Fibroblast of pulmonary artery (primary cell): ENCODE data around the gene UNC5A.

Experiments used
- DNase-seq: peaks from one replicate; pipeline ENCODE4 v3.0.0-alpha.2; 2010; ENCODE audit warnings: low read depth
- H3K4me3 ChIP-seq: replicated peaks from 2 replicates; pipeline ENCODE4 v1.5.1; 2011; ENCODE audit warnings: low read depth, mild to moderate bottlenecking, control low read depth, low read length, moderate library complexity
- TF ChIP-seq, protein P1 (sequence below): IDR thresholded peaks from 2 replicates; pipeline ENCODE4 v1.5.1; 2011; ENCODE audit warnings: mild to moderate bottlenecking, control low read depth, low read length, inconsistent platforms; ENCODE audit errors: missing control alignments

The UNC5A gene

DNA sequence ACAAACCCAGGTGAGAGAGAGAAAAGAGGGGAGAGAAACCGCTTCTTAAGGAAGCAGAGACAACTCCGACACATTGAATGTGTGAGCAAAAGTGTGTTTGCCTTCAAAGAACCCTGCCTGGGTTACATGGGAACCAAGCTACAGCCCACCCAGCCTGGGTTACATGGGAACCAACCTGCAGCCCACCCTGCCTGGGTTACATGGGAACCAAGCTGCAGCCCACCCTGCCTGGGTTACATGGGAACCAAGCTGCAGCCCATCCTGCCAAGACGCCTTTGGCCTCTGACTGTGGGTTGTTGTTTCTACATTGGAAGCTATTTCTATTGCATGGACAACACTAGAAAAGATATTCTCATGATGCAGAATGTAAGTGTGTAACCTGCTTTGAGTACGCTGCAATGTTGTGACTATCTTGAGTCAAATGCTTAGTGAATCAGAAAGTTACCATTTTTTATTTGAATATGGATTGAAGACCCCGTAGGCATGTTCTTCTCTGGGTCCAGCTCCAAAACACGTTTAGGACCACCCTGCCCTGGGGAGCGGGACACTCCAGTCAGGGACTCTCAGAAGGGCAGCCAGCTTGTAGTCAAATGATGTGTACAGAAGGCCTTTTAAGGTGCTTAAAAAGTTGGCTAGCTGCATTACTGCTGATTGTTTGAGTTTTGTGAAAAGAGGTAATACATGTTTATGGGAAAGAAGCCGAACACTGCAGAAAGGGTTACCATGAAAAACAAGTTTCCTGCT is 39.1 kb upstream of the UNC5A start:
- H3K4me3 ChIP-seq: no peak overlapping the region
- TF ChIP-seq, protein P1, sequence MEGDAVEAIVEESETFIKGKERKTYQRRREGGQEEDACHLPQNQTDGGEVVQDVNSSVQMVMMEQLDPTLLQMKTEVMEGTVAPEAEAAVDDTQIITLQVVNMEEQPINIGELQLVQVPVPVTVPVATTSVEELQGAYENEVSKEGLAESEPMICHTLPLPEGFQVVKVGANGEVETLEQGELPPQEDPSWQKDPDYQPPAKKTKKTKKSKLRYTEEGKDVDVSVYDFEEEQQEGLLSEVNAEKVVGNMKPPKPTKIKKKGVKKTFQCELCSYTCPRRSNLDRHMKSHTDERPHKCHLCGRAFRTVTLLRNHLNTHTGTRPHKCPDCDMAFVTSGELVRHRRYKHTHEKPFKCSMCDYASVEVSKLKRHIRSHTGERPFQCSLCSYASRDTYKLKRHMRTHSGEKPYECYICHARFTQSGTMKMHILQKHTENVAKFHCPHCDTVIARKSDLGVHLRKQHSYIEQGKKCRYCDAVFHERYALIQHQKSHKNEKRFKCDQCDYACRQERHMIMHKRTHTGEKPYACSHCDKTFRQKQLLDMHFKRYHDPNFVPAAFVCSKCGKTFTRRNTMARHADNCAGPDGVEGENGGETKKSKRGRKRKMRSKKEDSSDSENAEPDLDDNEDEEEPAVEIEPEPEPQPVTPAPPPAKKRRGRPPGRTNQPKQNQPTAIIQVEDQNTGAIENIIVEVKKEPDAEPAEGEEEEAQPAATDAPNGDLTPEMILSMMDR: no peak
- DNase-seq: no peak

DNA sequence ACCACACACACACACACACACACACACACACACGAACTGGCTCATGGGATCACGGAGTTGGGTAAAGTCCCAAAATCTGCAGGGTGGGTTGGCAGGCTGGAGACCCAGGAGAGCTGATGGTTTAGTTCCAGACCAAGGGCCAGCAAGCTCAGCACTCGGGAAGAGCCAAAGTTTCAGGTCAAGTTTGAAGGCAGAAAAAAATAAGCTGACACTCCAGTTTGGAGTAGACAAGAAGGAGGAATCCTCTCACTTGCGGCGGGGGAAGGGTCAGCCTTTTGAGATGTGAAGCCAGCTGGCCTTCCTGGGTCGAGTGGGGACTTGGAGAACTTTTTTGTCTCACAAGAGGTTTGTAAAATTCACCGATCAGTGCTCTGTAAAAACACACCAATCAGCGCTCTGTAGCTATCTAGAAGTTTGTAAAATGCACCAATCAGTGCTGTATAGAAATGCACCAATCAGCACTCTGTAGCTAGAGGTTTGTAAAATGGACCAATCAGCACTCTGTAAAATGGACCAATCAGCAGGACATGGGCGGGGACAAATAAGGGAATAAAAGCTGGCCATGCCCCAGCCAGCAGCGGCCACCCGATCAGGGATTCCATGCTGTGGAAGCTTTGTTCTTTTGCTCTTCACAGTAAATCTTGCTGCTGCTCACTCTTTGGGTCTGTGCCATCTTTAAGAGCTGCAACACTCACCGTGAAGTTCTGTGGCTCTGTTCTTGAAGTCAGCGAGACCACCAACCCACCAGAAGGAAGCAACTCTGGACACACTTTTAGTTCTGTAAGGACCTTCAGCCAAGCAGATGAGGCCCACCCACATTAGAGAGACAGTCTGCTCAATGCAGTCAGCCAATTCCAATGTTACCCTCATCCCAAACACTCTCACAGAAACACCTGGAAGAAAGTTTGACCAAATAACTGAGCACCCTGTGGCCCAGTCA is 37.8 kb upstream of the UNC5A start:
- TF ChIP-seq, protein P1: no peak
- no peak overlapping the region for H3K4me3 ChIP-seq
- no peak for DNase-seq

DNA sequence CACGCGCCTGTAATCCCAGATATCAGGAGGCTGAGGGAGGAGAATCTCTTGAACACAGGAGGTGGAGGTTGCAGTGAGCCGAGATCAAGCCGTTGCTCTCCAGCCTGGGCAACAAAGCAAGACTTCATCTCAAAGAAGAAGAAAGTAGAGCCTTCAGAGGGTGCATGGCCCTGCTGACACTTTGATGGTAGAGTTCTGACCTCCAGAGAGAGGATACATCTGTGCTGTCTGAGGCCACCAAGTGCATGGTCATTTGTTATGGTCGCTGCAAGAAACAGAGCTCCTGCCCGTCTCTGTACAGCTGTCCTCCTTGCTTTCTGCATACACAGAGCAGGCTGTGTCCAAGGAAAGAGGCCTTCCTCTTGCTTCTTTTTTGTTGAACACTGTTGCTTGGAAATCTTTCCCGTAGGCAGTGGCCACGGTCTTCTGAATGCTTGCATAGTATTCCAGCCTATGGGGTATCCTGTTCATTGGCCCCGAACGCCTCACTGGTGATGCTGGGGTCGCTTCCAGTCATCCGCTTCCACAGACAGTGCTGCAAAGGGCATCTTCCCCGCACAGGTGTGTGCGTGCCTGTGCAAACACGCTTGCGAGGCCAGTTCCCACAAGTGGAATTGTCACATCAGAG is 36.8 kb upstream of the UNC5A start:
- DNase-seq: no peak
- TF ChIP-seq, protein P1: no peak
- H3K4me3 ChIP-seq: no peak overlapping the region

DNA sequence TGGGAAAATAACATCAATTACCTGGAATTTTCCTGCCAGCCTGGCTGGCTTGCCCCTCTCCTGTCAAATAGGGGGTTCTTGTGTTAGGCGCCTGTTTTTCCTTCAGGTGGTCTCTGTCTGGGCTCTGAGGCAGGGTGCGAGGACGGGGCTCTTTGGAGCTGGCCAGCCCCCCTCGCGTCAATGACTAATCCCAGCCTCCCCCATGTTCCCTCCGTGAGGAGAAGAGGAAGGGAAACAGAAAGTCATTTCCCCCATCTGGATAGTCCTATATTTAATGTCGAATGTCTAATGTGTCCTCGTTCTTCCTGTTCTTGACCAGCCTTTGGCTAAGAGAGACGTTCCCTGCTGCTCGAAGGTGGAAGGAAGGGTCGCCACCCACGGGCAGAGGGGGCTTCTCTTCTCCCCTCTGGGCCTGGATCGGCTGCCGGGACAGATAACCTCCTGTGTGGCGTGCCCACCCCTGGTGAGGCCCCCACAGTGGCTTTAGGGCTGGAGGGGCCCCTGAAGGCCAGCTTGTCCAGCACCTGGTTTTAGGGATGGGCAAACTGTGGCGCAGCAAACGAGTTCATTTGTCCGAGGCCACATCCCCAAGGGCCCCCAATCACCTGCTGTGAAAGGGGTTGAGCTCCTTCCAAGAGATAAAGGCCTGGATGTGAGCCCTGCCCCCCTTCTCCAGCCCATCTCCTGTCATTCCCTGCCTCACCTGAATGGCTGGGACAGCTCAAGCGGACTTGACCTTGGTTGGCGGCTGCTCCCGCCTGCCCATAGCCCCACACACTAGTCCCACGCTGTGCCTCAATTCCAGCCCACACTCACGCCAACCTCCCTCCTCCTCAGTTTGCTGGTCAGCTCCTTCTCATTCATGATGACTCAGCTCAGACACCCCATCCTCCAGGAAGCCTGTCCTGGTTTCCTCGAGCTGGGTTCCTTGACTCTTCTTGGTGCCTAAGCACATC is 35.9 kb upstream of the UNC5A start:
- no peak for DNase-seq
- TF ChIP-seq, protein P1: no peak
- no peak overlapping the region for H3K4me3 ChIP-seq

DNA sequence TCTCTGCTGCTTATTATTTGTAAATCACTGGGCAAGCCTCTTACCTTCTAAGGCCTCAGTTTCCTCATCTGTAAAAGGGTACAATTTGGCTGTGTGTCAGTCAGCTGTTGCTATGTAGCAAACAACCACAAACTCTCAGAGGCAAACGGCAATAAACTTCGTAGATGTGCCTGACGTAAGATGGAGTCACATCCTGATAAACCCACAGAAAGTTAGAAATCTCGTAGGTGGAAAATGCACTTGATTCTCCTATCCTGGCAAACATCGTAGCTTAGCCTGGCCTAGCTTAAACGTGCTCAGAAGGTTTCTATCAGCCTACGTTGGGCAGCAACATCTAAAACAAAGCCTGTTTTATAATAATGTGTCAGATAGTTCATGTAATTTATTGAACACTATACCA is 35.0 kb upstream of the UNC5A start:
- H3K4me3 ChIP-seq: no peak overlapping the region
- no peak for DNase-seq
- TF ChIP-seq, protein P1: no peak

DNA sequence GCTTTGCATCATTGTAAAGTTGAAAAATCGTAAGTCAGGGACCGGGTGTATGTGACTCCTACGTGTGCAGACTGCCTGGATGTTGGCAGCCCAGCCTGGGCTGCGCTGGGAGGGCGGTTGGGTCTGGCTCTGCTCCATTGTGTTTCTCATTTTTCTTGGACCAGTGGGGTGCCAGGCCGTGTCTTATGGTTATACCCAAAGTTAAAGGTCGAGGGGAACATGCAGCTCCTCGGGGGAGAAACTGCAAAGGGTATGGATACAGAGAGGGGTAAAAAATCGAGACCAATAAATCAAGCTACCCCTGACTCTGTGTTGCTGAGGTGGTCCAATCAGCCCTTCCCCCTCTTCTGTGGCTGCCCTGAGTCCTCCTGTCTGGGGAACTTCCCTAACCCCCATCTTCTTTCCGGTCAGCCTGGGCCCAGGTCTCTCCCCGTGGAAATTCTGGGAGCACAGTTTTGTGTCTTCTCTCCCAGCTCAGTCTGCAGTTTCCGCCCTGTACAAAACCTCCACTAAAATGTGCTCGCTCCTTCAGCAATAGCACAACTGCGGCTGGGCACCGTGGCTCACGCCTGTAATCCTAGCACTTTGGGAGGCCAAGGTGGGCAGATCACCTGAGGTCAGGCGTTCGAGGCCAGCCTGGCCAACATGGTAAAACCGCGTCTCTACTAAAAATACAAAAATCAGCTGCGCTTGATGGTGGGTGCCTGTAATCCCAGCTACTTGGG is 34.1 kb upstream of the UNC5A start:
- TF ChIP-seq, protein P1: no peak
- no peak overlapping the region for H3K4me3 ChIP-seq
- no peak for DNase-seq
